Measurements from ENCODE around the gene XRCC6.

GRCh38 chr22:41603873-41604332 lies 17.2 kb upstream of the XRCC6 start:
- TF ChIP-seq NFIC (IDR thresholded peaks at IDR 0.05) (no peak), TAF1 (IDR thresholded peaks at IDR 0.05; ENCODE audit: low read depth) (no peak), USF1 (IDR thresholded peaks at IDR 0.05) (no peak), MAX (IDR thresholded peaks at IDR 0.05) (no peak), EGR1 (IDR thresholded peaks at IDR 0.05) (no peak), RAD21 (IDR thresholded peaks at IDR 0.05; ENCODE audit: low read depth) (no peak), EP300 (IDR thresholded peaks at IDR 0.05; ENCODE audit: borderline replicate concordance) (no peak), YY1 (IDR thresholded peaks at IDR 0.05; ENCODE audit: low read depth) (no peak), ZBTB7A (IDR thresholded peaks at IDR 0.05; ENCODE audit: low read depth) (no peak), CEBPB (IDR thresholded peaks at IDR 0.05) (no peak), TEAD4 (IDR thresholded peaks at IDR 0.05) (no peak), FOXM1 (IDR thresholded peaks at IDR 0.05; ENCODE audit: borderline replicate concordance, low read depth) (no peak)
